Transverse colon (tissue), 3 donors: ENCODE data around the gene SUCLG2.

Source experiments
- POLR2A ChIP-seq: fragments of 450-650 bp; IDR thresholded peaks from one replicate; pipeline ENCODE4 v1.6.1; 2016; ENCODE audit warnings: antibody characterized with exemption, mild to moderate bottlenecking, moderate library complexity
- TF ChIP-seq, protein P1 (sequence below), 5 experiments: fragments of 200-600 bp in 3 of 5; fragments of 450-650 bp in 2 of 5; sonication (generic) in 3 of 5; IDR thresholded peaks; 1 replicate in 2 of 5; 2 replicates in 3 of 5; pipeline ENCODE4 v1.5.1; 2016 to 2017; ENCODE audit warnings: antibody characterized with exemption in 5 of 5, inconsistent platforms in 3 of 5, mild to moderate bottlenecking in 2 of 5, moderate library complexity in 1 of 5

DNA sequence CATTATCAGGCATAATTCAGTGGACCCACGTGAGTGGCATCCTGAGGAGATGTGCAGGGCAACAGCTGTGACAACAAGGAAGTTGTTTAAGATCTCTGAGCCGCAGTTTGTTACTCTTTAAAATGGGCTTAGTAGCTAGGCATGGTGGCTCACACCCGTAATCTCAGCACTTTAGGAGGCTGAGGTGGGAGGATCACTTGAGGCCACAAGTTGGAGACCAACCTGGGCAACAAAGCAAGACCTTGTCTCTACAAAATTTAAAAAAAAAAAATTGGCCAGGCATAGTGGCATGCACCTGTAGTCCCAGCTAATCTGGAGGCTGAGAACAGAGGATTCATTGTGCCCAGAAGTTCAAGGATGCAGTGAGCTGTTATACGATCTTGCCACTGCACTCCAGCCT, 12.2 kb downstream of the SUCLG2 start:
- TF ChIP-seq, protein P1, sequence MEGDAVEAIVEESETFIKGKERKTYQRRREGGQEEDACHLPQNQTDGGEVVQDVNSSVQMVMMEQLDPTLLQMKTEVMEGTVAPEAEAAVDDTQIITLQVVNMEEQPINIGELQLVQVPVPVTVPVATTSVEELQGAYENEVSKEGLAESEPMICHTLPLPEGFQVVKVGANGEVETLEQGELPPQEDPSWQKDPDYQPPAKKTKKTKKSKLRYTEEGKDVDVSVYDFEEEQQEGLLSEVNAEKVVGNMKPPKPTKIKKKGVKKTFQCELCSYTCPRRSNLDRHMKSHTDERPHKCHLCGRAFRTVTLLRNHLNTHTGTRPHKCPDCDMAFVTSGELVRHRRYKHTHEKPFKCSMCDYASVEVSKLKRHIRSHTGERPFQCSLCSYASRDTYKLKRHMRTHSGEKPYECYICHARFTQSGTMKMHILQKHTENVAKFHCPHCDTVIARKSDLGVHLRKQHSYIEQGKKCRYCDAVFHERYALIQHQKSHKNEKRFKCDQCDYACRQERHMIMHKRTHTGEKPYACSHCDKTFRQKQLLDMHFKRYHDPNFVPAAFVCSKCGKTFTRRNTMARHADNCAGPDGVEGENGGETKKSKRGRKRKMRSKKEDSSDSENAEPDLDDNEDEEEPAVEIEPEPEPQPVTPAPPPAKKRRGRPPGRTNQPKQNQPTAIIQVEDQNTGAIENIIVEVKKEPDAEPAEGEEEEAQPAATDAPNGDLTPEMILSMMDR (IDR thresholded peaks at IDR 0.05), result no peak
- no peak for TF ChIP-seq POLR2A
